ENCODE results near the gene SNX18. TPM values are rescaled to one million over a fixed set of nuclear protein-coding genes. Genes with fewer than 3 reads are reported as not detected.

The SNX18 gene
- polyA plus RNA-seq, 1 donor (not counting 4 experiments of a cell fraction or from before 2014, with no cell fraction given): 7.4 TPM

- H3K27me3 ChIP-seq (ENCODE audit: control insufficient read depth, extremely low read depth, insufficient read depth, low read length): no peaks in the 10 kb centered on the region
- H3K79me2 ChIP-seq (ENCODE audit: control insufficient read depth, insufficient read depth, low read length): no peaks in the 10 kb centered on the region
- no peak overlapping the region for H3K4me2 ChIP-seq (ENCODE audit: control insufficient read depth, extremely low read depth, insufficient read depth, low read depth, low read length)
- no peak overlapping the region for H3K27ac ChIP-seq (ENCODE audit: control insufficient read depth, insufficient read depth, low read length)
- H3K9ac ChIP-seq (ENCODE audit: control insufficient read depth, extremely low read depth, insufficient read depth, low read length): no peak overlapping the region
- no peak overlapping the region for H3K4me3 ChIP-seq (ENCODE audit: control insufficient read depth in 2 of 3, extremely low read depth in 1 of 3, insufficient read depth in 2 of 3, low read depth in 1 of 3, low read length in 3 of 3)
- H4K20me1 ChIP-seq (ENCODE audit: control insufficient read depth, extremely low read depth, insufficient read depth, low read length): no peaks in the 10 kb centered on the region
- H3K9me1 ChIP-seq (ENCODE audit: control insufficient read depth, extremely low read depth, insufficient read depth, low read length): no peaks in the 10 kb centered on the region
- DNase-seq (ENCODE audit: low read depth, low spot score) (no peak), FAIRE-seq (no peak)
- no peaks in the 10 kb centered on the region for H3K36me3 ChIP-seq (ENCODE audit: control insufficient read depth in 2 of 2, extremely low read depth in 1 of 2, insufficient read depth in 2 of 2, low read length in 2 of 2)
- no peaks in the 10 kb centered on the region for H3K4me1 ChIP-seq (ENCODE audit: control insufficient read depth, extremely low read depth, insufficient read depth, low read length)
- no peak for TF ChIP-seq CTCF (optimal IDR thresholded peaks at IDR 0.05 in 1 of 3, IDR thresholded peaks at IDR 0.05 in 1 of 3, conservative IDR thresholded peaks at IDR 0.05 in 1 of 3; ENCODE audit: extremely low read depth in 1 of 3, insufficient read depth in 2 of 3, low read length in 3 of 3)
- no peak for TF ChIP-seq EZH2 (IDR thresholded peaks at IDR 0.05; ENCODE audit: low read length)
- no peaks in the 10 kb centered on the region for H3K9me3 ChIP-seq (ENCODE audit: control insufficient read depth, low read depth, low read length)
- dilution Hi-C loops (cut with MboI; ENCODE audit: extremely low pct_ligation_motif_present, low sequenced_read_pairs): no loop called here
- H2AFZ ChIP-seq (ENCODE audit: control insufficient read depth, low read length): no peak overlapping the region
Observed at GRCh38 chr5:54561651-54562050, 44.1 kb downstream of the SNX18 start.

GRCh38 chr5:54563083-54563761 lies 45.7 kb downstream of the SNX18 start:
- no peak for TF ChIP-seq CTCF (optimal IDR thresholded peaks at IDR 0.05 in 1 of 3, IDR thresholded peaks at IDR 0.05 in 1 of 3, conservative IDR thresholded peaks at IDR 0.05 in 1 of 3; ENCODE audit: extremely low read depth in 1 of 3, insufficient read depth in 2 of 3, low read length in 3 of 3)
- TF ChIP-seq EZH2 (IDR thresholded peaks at IDR 0.05; ENCODE audit: low read length): no peak
- dilution Hi-C loops (cut with MboI; ENCODE audit: extremely low pct_ligation_motif_present, low sequenced_read_pairs): no loop called here
- no peaks in the 10 kb centered on the region for H3K9me1 ChIP-seq (ENCODE audit: control insufficient read depth, extremely low read depth, insufficient read depth, low read length)
- no peak overlapping the region for H2AFZ ChIP-seq (ENCODE audit: control insufficient read depth, low read length)
- no peaks in the 10 kb centered on the region for H3K36me3 ChIP-seq (ENCODE audit: control insufficient read depth in 2 of 2, extremely low read depth in 1 of 2, insufficient read depth in 2 of 2, low read length in 2 of 2)
- no peak for FAIRE-seq
- DNase-seq (ENCODE audit: low read depth, low spot score): no peak
- H3K9me3 ChIP-seq (ENCODE audit: control insufficient read depth, low read depth, low read length): no peaks in the 10 kb centered on the region
- no peaks in the 10 kb centered on the region for H4K20me1 ChIP-seq (ENCODE audit: control insufficient read depth, extremely low read depth, insufficient read depth, low read length)
- no peak overlapping the region for H3K27ac ChIP-seq (ENCODE audit: control insufficient read depth, insufficient read depth, low read length)
- no peak overlapping the region for H3K4me3 ChIP-seq (ENCODE audit: control insufficient read depth in 2 of 3, extremely low read depth in 1 of 3, insufficient read depth in 2 of 3, low read depth in 1 of 3, low read length in 3 of 3)
- H3K79me2 ChIP-seq (ENCODE audit: control insufficient read depth, insufficient read depth, low read length): no peaks in the 10 kb centered on the region
- no peaks in the 10 kb centered on the region for H3K4me1 ChIP-seq (ENCODE audit: control insufficient read depth, extremely low read depth, insufficient read depth, low read length)
- no peak overlapping the region for H3K4me2 ChIP-seq (ENCODE audit: control insufficient read depth, extremely low read depth, insufficient read depth, low read depth, low read length)
- no peak overlapping the region for H3K9ac ChIP-seq (ENCODE audit: control insufficient read depth, extremely low read depth, insufficient read depth, low read length)
- no peaks in the 10 kb centered on the region for H3K27me3 ChIP-seq (ENCODE audit: control insufficient read depth, extremely low read depth, insufficient read depth, low read length)

Measured in keratinocyte (primary cell).